ENCODE results near the gene TPRX1. TPM values are rescaled to one million over a fixed set of nuclear protein-coding genes. Genes with fewer than 3 reads are reported as not detected.

Gene TPRX1
- polyA plus RNA-seq, 1 donor: not detected

DNA sequence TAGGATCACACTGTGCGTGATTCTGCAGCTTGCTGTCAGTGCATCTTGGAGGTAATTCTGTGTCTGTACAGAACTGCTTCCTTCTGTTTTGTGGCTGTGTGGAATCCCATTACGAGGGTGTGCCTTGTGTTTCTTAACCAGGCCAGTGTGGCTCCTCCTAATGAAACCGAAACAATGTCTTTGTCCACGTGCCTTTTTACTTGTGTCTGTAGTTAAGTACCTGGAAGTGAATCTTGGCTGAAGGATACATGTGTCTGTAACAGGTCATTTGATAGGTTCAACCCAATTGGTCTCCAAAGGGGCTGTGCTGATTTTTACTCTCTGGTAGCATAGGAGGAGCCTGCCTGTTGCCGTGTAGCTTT, 45.9 kb downstream of the TPRX1 start:
- Histone ChIP-seq H3K27me3 (ENCODE audit: control insufficient read depth, insufficient read depth, low read length) (no peaks in the 10 kb centered on the region), H3K4me3 (ENCODE audit: low read length) (no peak overlapping the region), H3K36me3 (ENCODE audit: control insufficient read depth, insufficient read depth, low read length) (peaks cover 45% of the 10 kb centered on the region), H3K9me3 (ENCODE audit: control insufficient read depth, low read depth, low read length) (no peaks in the 10 kb centered on the region), H3K27ac (ENCODE audit: low read length) (peak overlapping the region; percentile 77), H3K4me1 (ENCODE audit: control insufficient read depth, insufficient read depth, low read length) (peaks cover 16% of the 10 kb centered on the region)
- no CpG with 5 or more reads among the region's 5 CpGs for WGBS (ENCODE audit: insufficient coverage, low lambda C conversion rate)
- DNase-seq: peak; percentile 55 to 87

DNA sequence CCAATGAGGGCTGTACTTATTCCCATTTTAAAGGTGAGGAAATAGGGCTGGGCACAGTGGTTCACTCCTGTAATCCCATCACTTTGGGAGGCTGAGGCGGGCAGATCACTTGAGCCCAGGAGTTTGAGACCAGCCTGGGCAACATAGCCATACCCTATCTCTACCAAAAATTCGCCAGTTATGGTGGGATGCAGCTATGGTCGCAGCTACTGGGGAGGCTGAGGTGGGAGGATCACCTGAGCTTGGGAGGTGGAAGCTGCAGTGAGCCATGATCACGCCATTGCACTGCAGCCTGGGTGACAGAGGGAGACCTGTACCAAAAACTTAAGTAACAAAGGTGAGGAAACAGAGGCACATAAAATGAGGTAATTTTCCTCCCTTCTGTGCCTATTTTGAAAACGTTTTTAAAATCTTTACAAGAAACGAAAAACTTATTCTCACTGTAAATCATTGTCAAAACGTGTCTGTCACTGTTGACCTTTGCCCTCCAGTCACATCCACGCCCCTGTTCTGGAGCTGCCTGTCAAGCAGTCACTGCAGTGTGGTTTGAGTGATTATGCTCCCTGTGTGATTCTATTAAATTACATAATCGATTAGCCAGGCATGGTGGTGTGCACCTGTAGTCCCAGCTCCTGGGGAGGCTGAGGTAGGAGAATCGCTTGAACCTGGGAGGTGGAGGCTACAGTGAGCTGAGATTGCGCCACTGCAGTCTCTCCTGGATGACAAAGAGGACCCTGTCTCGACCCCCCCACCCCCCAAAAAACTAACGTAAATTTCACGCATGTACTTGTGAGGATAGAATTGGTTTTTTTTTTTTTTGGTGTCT, 46.5 kb downstream of the TPRX1 start:
- Histone ChIP-seq H3K9me3 (ENCODE audit: control insufficient read depth, low read depth, low read length) (no peaks in the 10 kb centered on the region), H3K27ac (ENCODE audit: low read length) (peak overlapping the region; percentile 77), H3K4me1 (ENCODE audit: control insufficient read depth, insufficient read depth, low read length) (peaks cover 16% of the 10 kb centered on the region), H3K27me3 (ENCODE audit: control insufficient read depth, insufficient read depth, low read length) (no peaks in the 10 kb centered on the region), H3K36me3 (ENCODE audit: control insufficient read depth, insufficient read depth, low read length) (peaks cover 48% of the 10 kb centered on the region), H3K4me3 (ENCODE audit: low read length) (no peak overlapping the region)
- peak in 1 of 2 donors; percentile 72 for DNase-seq
- WGBS (ENCODE audit: insufficient coverage, low lambda C conversion rate): 0% methylated on average over 1 of the region's 14 CpGs

DNA sequence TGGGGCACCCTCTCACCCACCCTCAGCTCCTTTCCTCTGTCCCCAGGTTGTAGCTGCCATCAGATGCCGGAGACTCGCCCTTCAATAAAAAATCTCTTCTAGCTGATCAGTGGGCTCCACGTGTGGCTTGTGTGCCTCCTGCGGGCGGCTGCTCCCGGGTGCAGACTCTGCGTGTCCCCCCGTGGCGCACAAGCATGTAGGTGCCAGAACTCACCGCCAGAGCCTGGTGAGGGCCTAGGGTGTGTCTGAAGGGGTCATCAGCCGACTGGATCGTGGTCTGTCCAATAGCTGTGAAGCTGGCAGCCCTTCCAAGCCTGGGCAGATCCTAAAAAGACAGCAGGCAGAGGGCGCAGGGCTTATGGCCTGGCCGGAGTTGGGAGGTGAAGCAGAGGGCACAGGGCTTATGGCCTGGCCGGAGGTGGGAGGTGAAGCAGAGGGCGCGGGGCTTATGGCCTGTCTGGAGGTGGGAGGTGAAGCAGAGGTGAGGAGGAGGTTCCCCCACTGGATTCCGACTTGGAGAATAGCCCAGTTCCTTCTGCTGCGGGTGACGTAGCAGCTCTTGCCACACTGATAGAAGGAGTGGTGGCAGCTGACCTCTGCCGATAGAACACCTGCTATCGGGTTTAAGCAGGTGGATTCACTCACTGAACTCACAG, 47.3 kb downstream of the TPRX1 start:
- no peaks in the 10 kb centered on the region for H3K27me3 ChIP-seq (ENCODE audit: control insufficient read depth, insufficient read depth, low read length)
- H3K36me3 ChIP-seq (ENCODE audit: control insufficient read depth, insufficient read depth, low read length): peaks cover 56% of the 10 kb centered on the region
- no peaks in the 10 kb centered on the region for H3K9me3 ChIP-seq (ENCODE audit: control insufficient read depth, low read depth, low read length)
- peak; percentile 62 to 75 for DNase-seq
- H3K4me3 ChIP-seq (ENCODE audit: low read length): no peak overlapping the region
- WGBS (ENCODE audit: insufficient coverage, low lambda C conversion rate): no CpG with 5 or more reads among the region's 22 CpGs
- peaks cover 16% of the 10 kb centered on the region for H3K4me1 ChIP-seq (ENCODE audit: control insufficient read depth, insufficient read depth, low read length)
- peak overlapping the region; percentile 77 for H3K27ac ChIP-seq (ENCODE audit: low read length)

DNA sequence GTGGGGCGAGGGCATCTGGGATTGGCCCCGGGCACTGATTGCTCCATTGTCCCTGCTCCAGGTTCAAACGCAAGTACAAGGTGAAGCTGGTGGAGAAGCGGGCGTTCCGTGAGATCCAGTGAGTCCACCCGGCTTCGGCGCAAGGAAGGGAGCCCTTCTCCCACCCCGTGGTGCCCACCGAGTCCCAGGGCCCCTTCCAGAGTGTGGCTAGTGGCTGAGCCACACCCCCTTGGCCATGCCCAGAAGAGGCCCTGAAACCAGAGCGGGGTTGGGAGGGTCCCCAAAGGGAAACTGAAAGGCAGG, 47.8 kb downstream of the TPRX1 start:
- Histone ChIP-seq H3K27ac (ENCODE audit: low read length) (peak overlapping the region; percentile 77), H3K9me3 (ENCODE audit: control insufficient read depth, low read depth, low read length) (no peaks in the 10 kb centered on the region), H3K4me3 (ENCODE audit: low read length) (no peak overlapping the region), H3K27me3 (ENCODE audit: control insufficient read depth, insufficient read depth, low read length) (no peaks in the 10 kb centered on the region), H3K36me3 (ENCODE audit: control insufficient read depth, insufficient read depth, low read length) (peaks cover 59% of the 10 kb centered on the region), H3K4me1 (ENCODE audit: control insufficient read depth, insufficient read depth, low read length) (peaks cover 16% of the 10 kb centered on the region)
- no peak for DNase-seq
- WGBS (ENCODE audit: insufficient coverage, low lambda C conversion rate): no CpG with 5 or more reads among the region's 12 CpGs

DNA sequence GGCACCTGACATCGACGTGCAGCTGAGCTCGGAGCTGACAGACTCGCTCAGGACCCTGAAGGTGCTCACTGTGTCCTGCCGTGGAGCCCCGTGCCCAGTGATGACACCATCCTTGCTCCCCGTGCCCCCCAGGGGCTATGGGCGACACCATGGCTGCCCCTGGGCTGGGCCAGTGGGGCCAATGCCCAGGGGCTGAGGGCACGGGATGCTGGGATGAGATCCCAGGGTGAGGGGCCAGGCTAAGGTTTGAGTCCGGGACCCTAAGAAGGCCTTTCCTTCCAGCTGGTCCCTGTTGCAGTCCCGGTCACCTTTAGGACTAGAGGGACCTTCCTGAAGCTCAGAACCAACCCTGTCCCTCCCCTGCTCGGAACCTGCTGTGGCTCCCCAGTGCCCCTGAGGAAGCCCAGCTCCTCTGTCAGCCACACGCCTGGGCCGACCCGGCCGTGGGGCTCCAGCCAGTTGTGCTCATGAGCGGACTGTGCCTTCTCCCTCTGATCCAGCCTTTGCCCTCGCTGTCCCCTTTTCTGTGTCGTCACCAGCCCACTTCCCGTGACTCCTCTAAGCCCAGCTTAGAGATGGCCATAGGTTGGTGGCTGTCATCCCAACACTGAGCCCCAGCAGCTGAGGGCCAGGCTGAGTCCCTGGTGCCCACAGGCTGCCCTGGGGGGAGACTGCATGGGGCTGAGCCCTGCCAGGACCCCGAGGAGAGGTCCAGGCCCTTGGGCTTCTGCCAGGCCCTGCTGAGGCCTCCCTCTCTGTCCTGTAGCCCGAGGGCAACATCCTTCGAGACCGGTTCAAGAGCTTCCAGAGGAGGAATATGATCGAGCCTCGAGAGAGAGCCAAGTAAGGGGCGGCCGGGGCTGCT, 48.4 kb downstream of the TPRX1 start:
- Histone ChIP-seq H3K27me3 (ENCODE audit: control insufficient read depth, insufficient read depth, low read length) (no peaks in the 10 kb centered on the region), H3K9me3 (ENCODE audit: control insufficient read depth, low read depth, low read length) (no peaks in the 10 kb centered on the region), H3K27ac (ENCODE audit: low read length) (no peak overlapping the region), H3K36me3 (ENCODE audit: control insufficient read depth, insufficient read depth, low read length) (peaks cover 64% of the 10 kb centered on the region), H3K4me3 (ENCODE audit: low read length) (no peak overlapping the region), H3K4me1 (ENCODE audit: control insufficient read depth, insufficient read depth, low read length) (peaks cover 16% of the 10 kb centered on the region)
- DNase-seq: no peak
- WGBS (ENCODE audit: insufficient coverage, low lambda C conversion rate): no CpG with 5 or more reads among the region's 28 CpGs

DNA sequence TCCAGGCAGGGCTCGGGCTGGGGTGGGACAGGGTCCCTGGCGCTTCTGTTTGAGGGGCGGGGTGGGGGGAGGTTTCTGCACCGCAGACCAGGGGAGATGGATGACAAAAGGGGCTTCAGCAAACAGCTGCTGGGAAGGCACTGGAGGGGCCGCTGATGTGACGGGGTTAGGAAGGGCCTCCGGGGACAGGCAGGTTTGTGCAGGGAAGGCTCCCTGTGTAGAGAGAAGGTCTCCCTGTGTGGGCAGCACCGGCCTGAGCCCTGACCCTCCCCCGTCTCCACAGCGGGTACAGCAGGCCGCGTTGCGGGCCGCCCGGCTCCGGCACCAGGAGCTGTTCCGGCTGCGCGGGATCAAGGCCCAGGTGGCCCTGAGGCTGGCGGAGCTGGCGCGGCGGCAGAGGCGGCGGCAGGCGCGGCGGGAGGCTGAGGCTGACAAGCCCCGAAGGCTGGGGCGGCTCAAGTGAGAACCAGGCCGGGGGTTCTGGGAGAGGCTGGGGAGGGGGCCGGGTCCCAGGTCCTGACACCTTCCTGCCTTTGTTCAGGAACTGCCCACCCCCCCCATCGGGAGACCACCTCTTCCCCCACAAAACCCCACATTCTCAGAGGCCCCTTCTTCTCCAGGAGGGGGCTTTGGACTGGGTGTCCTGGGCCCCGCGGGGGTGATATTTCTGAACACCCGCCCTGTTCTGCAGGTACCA, 49.1 kb downstream of the TPRX1 start:
- H3K27me3 ChIP-seq (ENCODE audit: control insufficient read depth, insufficient read depth, low read length): no peaks in the 10 kb centered on the region
- WGBS (ENCODE audit: insufficient coverage, low lambda C conversion rate): no CpG with 5 or more reads among the region's 36 CpGs
- no peak overlapping the region for H3K27ac ChIP-seq (ENCODE audit: low read length)
- DNase-seq: no peak
- no peak overlapping the region for H3K4me3 ChIP-seq (ENCODE audit: low read length)
- peaks cover 67% of the 10 kb centered on the region for H3K36me3 ChIP-seq (ENCODE audit: control insufficient read depth, insufficient read depth, low read length)
- H3K9me3 ChIP-seq (ENCODE audit: control insufficient read depth, low read depth, low read length): no peaks in the 10 kb centered on the region
- peaks cover 16% of the 10 kb centered on the region for H3K4me1 ChIP-seq (ENCODE audit: control insufficient read depth, insufficient read depth, low read length)

DNA sequence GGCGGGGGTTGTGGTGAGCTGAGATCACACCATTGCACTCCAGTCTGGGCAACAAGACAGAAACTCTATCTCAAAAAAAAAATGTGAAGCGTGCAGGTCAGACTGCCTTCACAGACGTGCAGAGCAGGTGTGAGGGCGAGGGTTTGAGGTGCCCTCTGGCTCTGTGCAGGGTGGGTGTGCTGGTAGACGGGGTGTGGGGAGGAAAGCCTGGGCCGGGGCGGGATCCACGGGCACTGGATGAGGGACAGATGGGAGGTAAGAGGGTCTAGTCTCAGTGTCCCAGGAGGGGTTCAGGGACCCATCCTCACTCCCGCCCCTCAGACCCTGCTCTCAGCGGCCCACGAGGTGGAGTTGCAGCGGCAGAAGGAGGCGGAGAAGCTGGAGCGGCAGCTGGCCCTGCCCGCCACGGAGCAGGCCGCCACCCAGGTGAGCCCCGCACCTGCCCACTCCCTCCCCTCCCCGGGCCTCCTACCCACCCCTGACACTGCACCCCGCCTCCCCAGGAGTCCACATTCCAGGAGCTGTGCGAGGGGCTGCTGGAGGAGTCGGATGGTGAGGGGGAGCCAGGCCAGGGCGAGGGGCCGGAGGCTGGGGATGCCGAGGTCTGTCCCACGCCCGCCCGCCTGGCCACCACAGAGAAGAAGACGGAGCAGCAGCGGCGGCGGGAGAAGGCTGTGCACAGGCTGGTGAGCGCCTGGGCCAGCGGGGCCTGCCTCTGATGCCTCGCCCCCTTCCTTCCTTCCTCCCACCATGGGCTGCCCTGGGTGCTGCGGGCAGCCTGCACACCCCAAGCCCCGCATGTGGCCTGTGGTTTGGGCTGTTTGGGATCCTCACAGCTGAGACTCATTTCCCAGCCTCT, 49.9 kb downstream of the TPRX1 start:
- Histone ChIP-seq H3K27ac (ENCODE audit: low read length) (no peak overlapping the region), H3K36me3 (ENCODE audit: control insufficient read depth, insufficient read depth, low read length) (peaks cover 74% of the 10 kb centered on the region), H3K4me3 (ENCODE audit: low read length) (no peak overlapping the region), H3K4me1 (ENCODE audit: control insufficient read depth, insufficient read depth, low read length) (peaks cover 16% of the 10 kb centered on the region), H3K9me3 (ENCODE audit: control insufficient read depth, low read depth, low read length) (no peaks in the 10 kb centered on the region), H3K27me3 (ENCODE audit: control insufficient read depth, insufficient read depth, low read length) (no peaks in the 10 kb centered on the region)
- WGBS (ENCODE audit: insufficient coverage, low lambda C conversion rate): no CpG with 5 or more reads among the region's 37 CpGs
- DNase-seq: no peak

DNA sequence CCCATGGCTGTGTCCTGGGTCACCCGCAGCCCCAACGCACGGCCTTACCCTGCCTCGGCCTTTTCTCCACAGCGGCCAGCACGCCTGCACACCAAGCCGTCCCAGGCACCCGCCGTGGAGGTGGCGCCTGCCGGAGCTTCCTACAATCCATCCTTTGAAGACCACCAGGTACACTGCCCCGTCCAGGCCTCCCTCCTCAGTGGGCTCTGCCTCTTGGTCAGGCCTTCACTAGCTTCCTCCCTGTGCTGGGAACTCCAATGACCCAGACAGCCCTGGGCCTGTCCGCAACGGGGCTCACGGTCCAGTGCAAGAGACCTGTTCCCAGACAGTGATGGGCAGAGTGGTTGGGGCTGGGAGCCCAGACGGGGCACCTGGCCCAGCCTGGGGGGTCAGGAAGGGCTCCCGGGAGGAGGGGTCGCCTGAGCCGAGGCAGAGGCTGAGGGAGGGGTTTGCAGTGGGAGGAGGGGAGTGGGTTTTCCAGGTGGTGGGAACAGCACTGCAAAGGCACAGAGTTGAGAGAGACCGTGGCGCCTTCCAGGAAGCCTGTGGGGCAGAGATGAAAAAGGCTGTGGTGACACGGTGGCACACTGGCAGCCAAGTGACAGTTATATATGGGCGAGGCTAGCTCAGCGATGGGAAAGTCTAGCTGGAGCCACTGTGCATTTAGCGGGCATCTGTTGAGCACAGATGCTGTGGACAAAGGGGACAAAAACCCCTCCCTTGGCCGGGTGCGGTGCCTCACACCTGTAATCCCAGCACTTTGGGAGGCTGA, 51.7 kb downstream of the TPRX1 start:
- no CpG with 5 or more reads among the region's 27 CpGs for WGBS (ENCODE audit: insufficient coverage, low lambda C conversion rate)
- H3K27me3 ChIP-seq (ENCODE audit: control insufficient read depth, insufficient read depth, low read length): no peaks in the 10 kb centered on the region
- H3K36me3 ChIP-seq (ENCODE audit: control insufficient read depth, insufficient read depth, low read length): peaks cover 85% of the 10 kb centered on the region
- DNase-seq: no peak
- H3K4me3 ChIP-seq (ENCODE audit: low read length): no peak overlapping the region
- H3K27ac ChIP-seq (ENCODE audit: low read length): no peak overlapping the region
- H3K4me1 ChIP-seq (ENCODE audit: control insufficient read depth, insufficient read depth, low read length): peaks cover 9% of the 10 kb centered on the region
- no peaks in the 10 kb centered on the region for H3K9me3 ChIP-seq (ENCODE audit: control insufficient read depth, low read depth, low read length)

Data from large intestine (tissue), 3 donors.